SK-N-SH (cell line): ENCODE results near the gene RARRES1. TPM values are rescaled to one million over a fixed set of nuclear protein-coding genes. Genes with fewer than 3 reads are reported as not detected.

ENCODE experiments used
- CTCF ChIA-PET: fragments of 300-600, 350-600 bp; formaldehyde crosslinking; extraction: SDS; loops from one replicate; lab custom pipeline; 2021; lab: Yijun Ruan, JAX
- POLR2A ChIA-PET: fragments of 350-600 bp; sonication (Branson Sonifier 250); formaldehyde crosslinking; extraction: SDS; loops from one replicate; lab custom pipeline; 2020; ENCODE audit warnings: antibody characterized with exemption, inconsistent platforms; lab: Yijun Ruan, JAX
- DNase-seq: peaks from one replicate; pipeline ENCODE4 v3.0.0; 2012
- H2AFZ ChIP-seq: fragments of 200-600 bp; sonication (generic); 2 replicates; pipeline ENCODE4 v1.8.1; 2016; ENCODE audit warnings: antibody characterized with exemption, mild to moderate bottlenecking, low read depth
- H3F3A ChIP-seq: fragments of 200-600 bp; sonication (generic); replicated peaks from 2 replicates; pipeline ENCODE3; 2016; ENCODE audit warnings: antibody characterized with exemption, mild to moderate bottlenecking; ENCODE audit not compliant: insufficient read depth
- H3K27ac ChIP-seq, 2 experiments: fragments of 200-500 bp in 1 of 2; fragments of 200-600 bp in 1 of 2; sonication (Bioruptor generic) in 1 of 2; sonication (generic), shearing (Covaris generic) in 1 of 2; 2 replicates each; pipeline versions ENCODE4 v1.5.1 to v1.6.1; 2014 to 2016; ENCODE audit warnings: low read depth in 2 of 2, inconsistent platforms in 1 of 2, low read length in 1 of 2, mild to moderate bottlenecking in 1 of 2, mixed read lengths in 1 of 2
- H3K27me3 ChIP-seq: fragments of 200-600 bp; sonication (generic), shearing (Covaris generic); 2 replicates; pipeline ENCODE4 v1.6.1; 2016; ENCODE audit warnings: mixed run types; ENCODE audit not compliant: insufficient read depth
- H3K36me3 ChIP-seq, 2 experiments: fragments of 200-500 bp in 1 of 2; fragments of 200-600 bp in 1 of 2; sonication (Bioruptor generic) in 1 of 2; sonication (generic) in 1 of 2; replicated peaks in 1 of 2; 2 replicates each; pipeline versions ENCODE3 to v1.5.1; 2014 to 2016; ENCODE audit warnings: low read length in 1 of 2, mild to moderate bottlenecking in 1 of 2; ENCODE audit not compliant: insufficient read depth in 2 of 2, control insufficient read depth in 1 of 2
- H3K4me1 ChIP-seq, 2 experiments: fragments of 200-500 bp in 1 of 2; fragments of 200-600 bp in 1 of 2; sonication (Bioruptor generic) in 1 of 2; sonication (generic), shearing (Covaris generic) in 1 of 2; 2 replicates each; pipeline versions ENCODE4 v1.5.1 to v1.6.1; 2014 to 2016; ENCODE audit warnings: low read depth in 1 of 2, low read length in 1 of 2, mixed run types in 1 of 2; ENCODE audit not compliant: insufficient read depth in 2 of 2, control insufficient read depth in 1 of 2
- H3K4me2 ChIP-seq: fragments of 200-600 bp; sonication (generic), shearing (Covaris generic); 2 replicates; pipeline ENCODE4 v1.6.1; 2017; ENCODE audit warnings: mixed run types
- H3K4me3 ChIP-seq, 2 experiments: fragments of 200-500 bp in 1 of 2; fragments of 200-600 bp in 1 of 2; sonication (Bioruptor generic) in 1 of 2; sonication (generic), shearing (Covaris generic) in 1 of 2; 2 replicates each; pipeline versions ENCODE4 v1.5.1 to v1.8.1; 2014 to 2016; ENCODE audit warnings: low read depth in 2 of 2, inconsistent platforms in 1 of 2, low read length in 1 of 2, mild to moderate bottlenecking in 1 of 2, mixed read lengths in 1 of 2, moderate library complexity in 1 of 2
- H3K79me2 ChIP-seq: fragments of 200-600 bp; sonication (generic); 2 replicates; pipeline ENCODE4 v1.8.1; 2017; ENCODE audit warnings: mild to moderate bottlenecking; ENCODE audit not compliant: insufficient read depth
- H3K9ac ChIP-seq: fragments of 200-600 bp; sonication (generic); 2 replicates; pipeline ENCODE4 v1.6.1; 2017; ENCODE audit warnings: mixed run types
- H3K9me2 ChIP-seq: fragments of 200-600 bp; sonication (generic); 2 replicates; pipeline ENCODE4 v1.6.1; 2017; ENCODE audit warnings: mixed run types
- H3K9me3 ChIP-seq: fragments of 200-600 bp; sonication (generic); 2 replicates; pipeline ENCODE4 v1.6.1; 2017; ENCODE audit warnings: mixed run types, mild to moderate bottlenecking, moderate library complexity
- H4K20me1 ChIP-seq: fragments of 200-600 bp; sonication (generic); 2 replicates; pipeline ENCODE4 v1.6.1; 2017; ENCODE audit warnings: mild to moderate bottlenecking, mixed run types; ENCODE audit not compliant: insufficient read depth
- ELF1 ChIP-seq: IDR thresholded peaks from 2 replicates; pipeline ENCODE4 v1.4.0; 2012
- EP300 ChIP-seq, 2 experiments: IDR thresholded peaks; 2 replicates each; pipeline versions ENCODE4 v1.4.0 to v1.6.1; 2012; ENCODE audit warnings: borderline replicate concordance in 1 of 2, low read depth in 1 of 2, low read length in 1 of 2
- FOSL2 ChIP-seq: IDR thresholded peaks from 2 replicates; pipeline ENCODE4 v1.4.0; 2012; ENCODE audit warnings: low read depth, mild to moderate bottlenecking, moderate library complexity, borderline replicate concordance
- FOXM1 ChIP-seq: IDR thresholded peaks from 2 replicates; pipeline ENCODE4 v1.4.0; 2012; ENCODE audit warnings: low read depth, mild to moderate bottlenecking
- GABPA ChIP-seq: IDR thresholded peaks from 2 replicates; pipeline ENCODE4 v1.4.0; 2012; ENCODE audit warnings: low read depth, mild to moderate bottlenecking
- GATA2 ChIP-seq: sonication (generic); formaldehyde crosslinking; IDR thresholded peaks from 2 replicates; pipeline ENCODE4 v1.5.0; 2020; ENCODE audit warnings: mild to moderate bottlenecking, missing genetic modification reagents
- IRF3 ChIP-seq: fragments of 150-350 bp; IDR thresholded peaks from 2 replicates; pipeline ENCODE4 v1.6.1; 2016; ENCODE audit warnings: mild to moderate bottlenecking, low read depth, low read length
- JUND ChIP-seq: IDR thresholded peaks from 2 replicates; pipeline ENCODE4 v1.4.0; 2012
- MAX ChIP-seq: IDR thresholded peaks from 2 replicates; pipeline ENCODE4 v1.4.0; 2012; ENCODE audit warnings: low read depth
- NFIC ChIP-seq: IDR thresholded peaks from 2 replicates; pipeline ENCODE4 v1.4.0; 2012; ENCODE audit warnings: borderline replicate concordance
- POLR2AphosphoS5 ChIP-seq: IDR thresholded peaks from 2 replicates; pipeline ENCODE4 v1.6.1; 2012; ENCODE audit warnings: low read depth, low read length
- RCOR1 ChIP-seq: fragments of 150-350 bp; IDR thresholded peaks from 2 replicates; pipeline ENCODE4 v1.6.1; 2017; ENCODE audit warnings: antibody characterized with exemption, low read length
- RFX5 ChIP-seq: IDR thresholded peaks from 2 replicates; pipeline ENCODE4 v1.6.1; 2012; ENCODE audit warnings: mild to moderate bottlenecking, improper control_type of control experiment, low read length
- RXRA ChIP-seq: IDR thresholded peaks from 2 replicates; pipeline ENCODE4 v1.4.0; 2012; ENCODE audit warnings: low read depth, mild to moderate bottlenecking, borderline replicate concordance
- TEAD4 ChIP-seq: IDR thresholded peaks from 2 replicates; pipeline ENCODE4 v1.4.0; 2012; ENCODE audit warnings: mild to moderate bottlenecking, borderline replicate concordance; ENCODE audit not compliant: insufficient read depth
- USF1 ChIP-seq: IDR thresholded peaks from 2 replicates; pipeline ENCODE4 v1.4.0; 2012; ENCODE audit warnings: low read depth, borderline replicate concordance
- USF2 ChIP-seq: fragments of 150-350 bp; IDR thresholded peaks from 2 replicates; pipeline ENCODE4 v1.6.1; 2017; ENCODE audit warnings: antibody characterized with exemption, low read length, low read depth, borderline replicate concordance
- YY1 ChIP-seq: IDR thresholded peaks from 2 replicates; pipeline ENCODE4 v1.4.0; 2012; ENCODE audit warnings: low read depth, mild to moderate bottlenecking
- WGBS: methylation state at CpG from one replicate; pipeline ENCODE4 v1.1.6; 2017; ENCODE audit warnings: low lambda C conversion rate; 5-methylcytosine and 5-hydroxymethylcytosine counted together
- polyA plus RNA-seq, 3 experiments: library from polyadenylated mRNA; depleted of rRNA; stranded (reverse); fragments of >200 nt; gene quantifications; 2 replicates each; pipeline ENCODE4 v1.2.3, GENCODE V29; 2012

The RARRES1 gene
- polyA plus RNA-seq, 1 of the 3 experiments (the other 2 are of a cell fraction), result 0.15 TPM

GRCh38 chr3:158672215-158673176, 59.8 kb downstream of the RARRES1 start, which contains the start of gene LXN:
Gene LXN (minus strand): TSS chr3:158672648. CDS start chr3:158672478, 170 bp downstream.
- CTCF ChIA-PET, result interaction anchor here (1.3 kb wide), 1 partner anchor 12 kb away, joined by 3 read pairs; no protein-coding TSS in a partner anchor
- H3K9me2 ChIP-seq, result no peaks in the 10 kb centered on the region
- POLR2A ChIA-PET, result no interaction called here
- 85% methylated on average over 22 of the region's 30 CpGs for WGBS
- no peak for TF ChIP-seq GATA2 (CRISPR knock-in tag)
- no peak for TF ChIP-seq RXRA
- TF ChIP-seq YY1, result no peak
- no peak for TF ChIP-seq IRF3
- no peak for TF ChIP-seq FOSL2
- no peak for TF ChIP-seq USF1
- TF ChIP-seq MAX, result no peak
- no peak for TF ChIP-seq FOXM1
- TF ChIP-seq RCOR1, result no peak
- TF ChIP-seq NFIC, result no peak
- TF ChIP-seq RFX5, result no peak
- no peak for TF ChIP-seq TEAD4
- TF ChIP-seq EP300 (IDR thresholded peaks at IDR 0.05; ENCODE audit: borderline replicate concordance in 1 of 2, low read depth in 1 of 2, low read length in 1 of 2), result no peak
- no peaks in the 10 kb centered on the region for H3F3A ChIP-seq
- H3K36me3 ChIP-seq, result peaks cover 49 to 56% of the 10 kb centered on the region in 2 experiments
- no peaks in the 10 kb centered on the region; the same call in 1 of the 2 replicates for H3K79me2 ChIP-seq
- DNase-seq, result peak; percentile 11
- no peak within 1 kb of the TSS for H3K9ac ChIP-seq
- no peak within 1 kb of the TSS for H3K4me2 ChIP-seq
- H3K4me1 ChIP-seq, result no peaks in the 10 kb centered on the region
- no peak within 1 kb of the TSS for H3K27ac ChIP-seq
- H3K9me3 ChIP-seq, result no peaks in the 10 kb centered on the region
- H4K20me1 ChIP-seq, result no peaks in the 10 kb centered on the region
- no peaks in the 10 kb centered on the region for H3K27me3 ChIP-seq
- H3K4me3 ChIP-seq, result no peak within 1 kb of the TSS
- H2AFZ ChIP-seq, result no peak within 1 kb of the TSS

DNA sequence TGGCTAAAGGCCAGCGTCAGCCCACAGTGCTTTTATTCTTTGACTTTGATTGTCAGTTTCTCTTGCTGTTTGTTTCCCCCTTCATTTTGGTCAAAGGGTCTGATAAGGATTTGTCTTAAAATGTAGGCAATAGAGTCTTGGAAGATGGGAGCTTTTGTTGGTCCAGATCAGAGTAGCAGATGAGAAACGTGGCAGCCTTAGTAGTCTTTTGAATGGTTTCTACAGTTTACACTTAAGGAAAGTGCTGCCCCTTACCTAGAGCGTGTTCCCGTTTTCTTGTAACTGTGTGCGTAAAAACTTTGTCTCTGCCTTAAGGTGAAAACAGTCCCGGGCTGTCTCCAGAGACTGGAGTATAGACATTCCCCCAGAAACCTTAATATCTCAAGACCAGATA, 60.4 kb downstream of the RARRES1 start:
- H3K27me3 ChIP-seq, result no peaks in the 10 kb centered on the region
- no peaks in the 10 kb centered on the region for H3F3A ChIP-seq
- H3K4me2 ChIP-seq, result no peak overlapping the region
- H3K9me3 ChIP-seq, result no peaks in the 10 kb centered on the region
- no peaks in the 10 kb centered on the region for H3K9me2 ChIP-seq
- H3K27ac ChIP-seq, result no peak overlapping the region
- H4K20me1 ChIP-seq, result no peaks in the 10 kb centered on the region
- POLR2A ChIA-PET, result no interaction called here
- no peaks in the 10 kb centered on the region; the same call in 1 of the 2 replicates for H3K79me2 ChIP-seq
- no peak overlapping the region for H3K4me3 ChIP-seq
- 88% methylated on average over 6 of the region's 6 CpGs for WGBS
- H3K36me3 ChIP-seq, result peaks cover 56 to 63% of the 10 kb centered on the region in 2 experiments
- no peak for TF ChIP-seq USF1
- TF ChIP-seq GABPA, result no peak
- TF ChIP-seq ELF1, result no peak
- TF ChIP-seq POLR2AphosphoS5, result no peak
- no peak for TF ChIP-seq JUND
- no peak for TF ChIP-seq USF2
- no peak for TF ChIP-seq YY1
- TF ChIP-seq NFIC, result no peak
- TF ChIP-seq EP300 (IDR thresholded peaks at IDR 0.05; ENCODE audit: borderline replicate concordance in 1 of 2, low read depth in 1 of 2, low read length in 1 of 2), result no peak
- no peak overlapping the region for H3K9ac ChIP-seq
- no peak overlapping the region for H2AFZ ChIP-seq
- no peak for DNase-seq
- CTCF ChIA-PET, result interaction anchor here (0.9 kb wide), 1 partner anchor 28 kb away, joined by 4 read pairs; no protein-coding TSS in a partner anchor
- no peaks in the 10 kb centered on the region for H3K4me1 ChIP-seq
